ENCODE data around the gene ATAD3B.
"Not testable (repeated sequence)": the region's sequence is repeated elsewhere in the genome, so short reads cannot be mapped to it uniquely, and the experiment has no call there.

The ATAD3B gene

GRCh38 chr1:1487701-1488100, 16.1 kb downstream of the ATAD3B start:
- no peak for DNase-seq (ENCODE audit: extremely low spot score)
- ChIA-PET POLR2A (no interaction called here), CTCF (no interaction called here)
- TF ChIP-seq SUZ12 (IDR thresholded peaks at IDR 0.05) (no peak), FOXA1 (IDR thresholded peaks at IDR 0.05) (no peak), L3MBTL2 (conservative IDR thresholded peaks at IDR 0.05) (no peak), SP1 (IDR thresholded peaks at IDR 0.05) (no peak), LEF1 (IDR thresholded peaks at IDR 0.05; ENCODE audit: borderline replicate concordance) (no peak), ELF4 (IDR thresholded peaks at IDR 0.05) (no peak), FOXM1 (IDR thresholded peaks at IDR 0.05; ENCODE audit: borderline replicate concordance) (no peak), ARNT (IDR thresholded peaks at IDR 0.05) (no peak), PKNOX1 (IDR thresholded peaks at IDR 0.05) (no peak), FOXK2 (IDR thresholded peaks at IDR 0.05) (no peak), BHLHE40 (IDR thresholded peaks at IDR 0.05; ENCODE audit: borderline replicate concordance) (no peak), TARDBP (IDR thresholded peaks at IDR 0.05) (no peak), CTBP1 (IDR thresholded peaks at IDR 0.05; ENCODE audit: borderline replicate concordance) (no peak), NFRKB (IDR thresholded peaks at IDR 0.05) (no peak), ZNF384 (IDR thresholded peaks at IDR 0.05) (no peak)

- TF ChIP-seq SUZ12 (IDR thresholded peaks at IDR 0.05) (no peak), CTBP1 (IDR thresholded peaks at IDR 0.05; ENCODE audit: borderline replicate concordance) (no peak), LEF1 (IDR thresholded peaks at IDR 0.05; ENCODE audit: borderline replicate concordance) (no peak), ELF4 (IDR thresholded peaks at IDR 0.05) (no peak), ARNT (IDR thresholded peaks at IDR 0.05) (no peak), FOXK2 (IDR thresholded peaks at IDR 0.05) (no peak), PKNOX1 (IDR thresholded peaks at IDR 0.05) (no peak), TARDBP (IDR thresholded peaks at IDR 0.05) (no peak), FOXA1 (IDR thresholded peaks at IDR 0.05) (no peak), ZNF384 (IDR thresholded peaks at IDR 0.05) (no peak), NFRKB (IDR thresholded peaks at IDR 0.05) (no peak), BHLHE40 (IDR thresholded peaks at IDR 0.05; ENCODE audit: borderline replicate concordance) (no peak), FOXM1 (IDR thresholded peaks at IDR 0.05; ENCODE audit: borderline replicate concordance) (no peak), HDGF (IDR thresholded peaks at IDR 0.05; ENCODE audit: borderline replicate concordance) (no peak), SP1 (IDR thresholded peaks at IDR 0.05) (no peak)
- POLR2A ChIA-PET, result no interaction called here
- no peak for DNase-seq (ENCODE audit: extremely low spot score)
These were observed 17.7 kb downstream of the ATAD3B start for GRCh38 chr1:1489231-1489630.

GRCh38 chr1:1489861-1490260, 18.3 kb downstream of the ATAD3B start:
- no peak for TF ChIP-seq L3MBTL2 (conservative IDR thresholded peaks at IDR 0.05)
- TF ChIP-seq NFRKB (IDR thresholded peaks at IDR 0.05), result no peak
- no peak for TF ChIP-seq CTBP1 (IDR thresholded peaks at IDR 0.05; ENCODE audit: borderline replicate concordance)
- no peak for TF ChIP-seq LEF1 (IDR thresholded peaks at IDR 0.05; ENCODE audit: borderline replicate concordance)
- no peak for TF ChIP-seq FOXK2 (IDR thresholded peaks at IDR 0.05)
- DNase-seq (ENCODE audit: extremely low spot score), result no peak
- ChIA-PET POLR2A (no interaction called here), CTCF (no interaction called here)

More at GRCh38 chr1:1489231-1489630, 17.7 kb downstream of the ATAD3B start:
- CTCF ChIA-PET, result no interaction called here

- no peak for DNase-seq (ENCODE audit: extremely low spot score)
- no peak for TF ChIP-seq TARDBP (IDR thresholded peaks at IDR 0.05)
- ChIA-PET CTCF (no interaction called here), POLR2A (no interaction called here)
These were observed 19.2 kb downstream of the ATAD3B start for GRCh38 chr1:1490633-1491230.

- TF ChIP-seq HDGF (IDR thresholded peaks at IDR 0.05; ENCODE audit: borderline replicate concordance), result no peak
- no peak for TF ChIP-seq ARNT (IDR thresholded peaks at IDR 0.05)
- no peak for TF ChIP-seq SP1 (IDR thresholded peaks at IDR 0.05)
- TF ChIP-seq SUZ12 (IDR thresholded peaks at IDR 0.05), result no peak
- TF ChIP-seq TARDBP (IDR thresholded peaks at IDR 0.05), result no peak
- no peak for TF ChIP-seq BHLHE40 (IDR thresholded peaks at IDR 0.05; ENCODE audit: borderline replicate concordance)
- no peak for TF ChIP-seq L3MBTL2 (conservative IDR thresholded peaks at IDR 0.05)
- no peak for TF ChIP-seq CTBP1 (IDR thresholded peaks at IDR 0.05; ENCODE audit: borderline replicate concordance)
- no peak for TF ChIP-seq NFRKB (IDR thresholded peaks at IDR 0.05)
- TF ChIP-seq PKNOX1 (IDR thresholded peaks at IDR 0.05), result no peak
- TF ChIP-seq FOXK2 (IDR thresholded peaks at IDR 0.05), result no peak
- no peak for TF ChIP-seq FOXM1 (IDR thresholded peaks at IDR 0.05; ENCODE audit: borderline replicate concordance)
- TF ChIP-seq ZNF384 (IDR thresholded peaks at IDR 0.05), result no peak
- no peak for TF ChIP-seq FOXA1 (IDR thresholded peaks at IDR 0.05)
- no peak for DNase-seq (ENCODE audit: extremely low spot score)
- CTCF ChIA-PET, result no interaction called here
- POLR2A ChIA-PET, result no interaction called here
These were observed 20.0 kb downstream of the ATAD3B start for GRCh38 chr1:1491601-1492000.

- DNase-seq (ENCODE audit: extremely low spot score); CTCF ChIA-PET; POLR2A ChIA-PET: not testable (repeated sequence)
These were observed 22.7 kb downstream of the ATAD3B start for GRCh38 chr1:1494311-1494710.

GRCh38 chr1:1495461-1495975, 24.0 kb downstream of the ATAD3B start:
- DNase-seq (ENCODE audit: extremely low spot score); POLR2A ChIA-PET; CTCF ChIA-PET: not testable (repeated sequence)
